Stimulated activated CD4-positive, alpha-beta T cell treated with anti-CD3 and anti-CD28 coated beads, Interleukin-15, amount 100 ng/mL, for 24 hours (primary cell): ENCODE measurements around the gene LRBA.
"Not testable (repeated sequence)": the region's sequence is repeated elsewhere in the genome, so short reads cannot be mapped to it uniquely, and the experiment has no call there.

Experiments
- DNase-seq: peaks from one replicate; pipeline ENCODE4 v3.0.0-alpha.2; 2020

Gene LRBA

GRCh38 chr4:151021637-151022334 is 6.7 kb upstream of the LRBA start:
- no peak for DNase-seq

DNA sequence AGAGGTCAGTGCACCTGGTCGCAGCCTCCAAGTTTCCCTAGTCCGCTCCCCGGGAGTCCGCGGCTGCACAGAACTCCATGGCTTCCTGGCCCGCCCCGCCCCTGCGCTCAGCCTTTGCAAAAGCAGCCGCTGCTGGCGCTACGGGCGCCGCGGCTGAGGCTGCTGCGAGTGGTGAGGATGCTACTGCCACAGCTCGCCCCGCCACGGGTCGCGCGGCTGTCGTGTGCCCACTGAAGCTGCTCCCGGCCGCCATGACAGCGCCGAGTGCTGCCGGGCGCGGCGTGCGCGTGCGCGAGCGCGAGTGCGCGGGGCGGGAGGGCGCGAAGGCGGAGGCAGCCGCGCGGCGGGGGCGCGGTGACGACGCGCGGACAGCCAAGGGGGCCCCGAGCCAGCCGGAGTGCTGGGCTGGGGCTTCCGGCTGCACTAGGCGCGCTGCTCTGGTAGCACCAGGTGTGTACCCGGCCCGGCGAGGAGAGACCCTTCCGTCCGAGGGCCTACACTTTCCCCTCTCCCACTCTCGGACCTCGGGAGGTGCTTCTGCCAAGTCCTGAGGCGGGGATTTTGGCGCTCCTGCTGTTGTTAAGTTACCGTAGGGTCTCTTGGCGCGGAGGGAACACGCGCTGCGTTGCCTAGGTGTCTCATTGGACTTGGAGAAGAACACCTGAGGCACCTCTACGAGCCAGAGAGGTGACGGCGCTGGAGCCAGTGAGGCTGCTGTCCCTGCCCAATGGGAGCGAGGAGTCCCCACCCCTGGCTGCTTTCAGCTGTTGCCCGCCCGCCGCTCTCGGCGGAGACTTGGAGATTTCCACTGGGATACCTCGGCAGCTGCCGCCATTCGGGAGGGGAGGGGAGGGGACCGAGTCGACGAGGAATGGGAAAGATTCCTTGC is 619 bp upstream of the LRBA start:
- peak; percentile 85 for DNase-seq

GRCh38 chr4:151013944-151014343 is 1.1 kb downstream of the LRBA start:
- no peak for DNase-seq

GRCh38 chr4:151013491-151013890 is 1.6 kb downstream of the LRBA start:
- DNase-seq = no peak

DNA sequence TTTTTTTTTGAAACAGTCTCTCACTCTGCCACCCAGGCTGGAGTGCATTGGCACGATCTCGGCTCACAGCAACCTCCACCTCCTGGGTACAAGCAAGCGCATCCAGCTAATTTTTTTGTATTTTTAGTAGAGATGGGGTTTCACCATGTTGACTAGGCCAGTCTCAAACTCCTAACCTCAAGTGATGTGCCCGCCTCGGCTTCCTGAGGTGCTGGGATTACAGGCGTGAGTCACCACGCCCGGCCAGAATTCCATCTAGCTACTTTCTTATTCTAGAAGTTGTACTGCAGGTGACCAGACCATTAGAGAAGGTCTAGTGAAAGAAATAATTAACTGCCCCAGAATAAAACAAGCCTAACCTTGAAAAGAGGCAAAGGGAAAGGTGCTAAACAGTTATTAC is 2.3 kb downstream of the LRBA start:
- DNase-seq = peak; percentile 38

- no peak for DNase-seq
Observed at GRCh38 chr4:151012376-151012775, 2.7 kb downstream of the LRBA start.

DNA sequence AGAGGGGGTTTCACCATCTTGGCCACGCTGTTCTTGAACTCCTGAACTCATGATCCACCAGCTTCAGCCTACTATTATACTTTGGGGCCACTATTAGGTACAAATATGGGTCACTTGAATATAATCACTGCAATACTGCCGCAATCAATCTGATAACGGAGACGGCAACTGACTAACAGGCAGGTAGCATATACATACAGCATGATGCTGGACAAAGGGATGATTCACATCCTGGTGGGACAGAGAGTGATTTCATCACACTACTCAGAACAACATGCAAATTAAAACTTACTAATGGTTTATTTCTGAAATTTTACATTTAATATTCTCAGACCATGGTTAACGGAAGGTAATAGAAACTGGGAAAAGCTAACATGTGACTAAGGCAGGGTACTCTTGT is 10.9 kb downstream of the LRBA start:
- DNase-seq = no peak

- DNase-seq = no peak
Observed at GRCh38 chr4:151000747-151001429, 14.2 kb downstream of the LRBA start.

DNA sequence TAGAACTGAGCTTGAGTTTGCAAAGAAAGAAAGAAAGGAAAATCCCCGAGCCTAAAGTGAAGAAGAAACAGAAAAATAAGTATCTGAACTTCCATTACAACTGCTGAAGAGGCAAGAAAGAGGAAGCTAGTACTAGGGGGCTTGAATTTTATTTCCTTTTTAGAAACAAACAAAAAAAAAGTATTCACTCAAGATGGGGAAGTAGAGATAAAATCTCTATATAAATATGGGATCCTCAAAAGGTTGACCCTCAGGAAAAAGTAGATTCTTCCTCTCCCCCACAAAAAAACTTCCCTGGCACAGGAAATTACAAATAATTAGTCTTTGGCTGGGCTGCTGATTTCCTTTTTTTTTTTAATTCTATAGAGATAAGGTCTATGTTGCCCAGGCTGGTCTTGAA is 16.0 kb downstream of the LRBA start:
- no peak for DNase-seq

- no peak for DNase-seq
Observed at GRCh38 chr4:150997141-150997540, 17.9 kb downstream of the LRBA start.

- DNase-seq = no peak
Observed at GRCh38 chr4:150994721-150995120, 20.4 kb downstream of the LRBA start.

DNA sequence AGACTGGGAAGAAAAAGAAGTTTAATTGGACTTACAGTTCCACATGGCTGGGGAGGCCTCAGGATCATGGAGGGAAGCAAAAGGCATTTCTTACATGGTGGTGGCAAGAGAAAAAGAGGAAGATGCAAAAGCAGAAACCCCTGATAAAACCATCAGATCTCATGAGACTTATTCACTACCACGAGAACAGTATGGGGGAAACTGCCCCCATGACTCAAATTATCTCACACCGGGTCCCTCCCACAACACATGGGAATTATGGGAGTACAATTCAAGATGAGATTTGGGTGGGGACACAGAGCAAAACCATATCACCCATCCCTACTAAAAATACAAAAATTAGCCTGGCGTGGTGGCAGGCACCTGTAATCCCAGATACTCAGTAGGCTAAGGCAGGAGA is 21.5 kb downstream of the LRBA start:
- DNase-seq = not testable (repeated sequence)

DNA sequence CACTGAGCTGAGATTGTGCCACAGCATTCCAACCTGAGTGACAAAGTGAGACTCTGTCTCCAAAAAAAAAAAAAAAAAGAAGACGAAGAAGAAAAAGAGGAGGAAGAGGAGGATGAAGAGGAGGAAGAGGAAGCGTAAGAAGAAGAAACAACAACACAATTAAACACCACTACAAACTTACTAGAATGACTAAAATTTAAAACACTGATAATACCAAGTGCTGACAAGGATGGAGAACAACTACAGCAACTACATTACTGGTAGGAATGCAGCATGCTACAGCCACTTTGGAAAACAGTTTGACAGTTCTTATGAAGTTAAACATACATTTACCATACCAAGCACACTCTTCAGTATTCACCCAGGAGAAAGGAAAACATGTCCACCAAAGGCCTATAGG is 24.1 kb downstream of the LRBA start:
- no peak for DNase-seq

DNA sequence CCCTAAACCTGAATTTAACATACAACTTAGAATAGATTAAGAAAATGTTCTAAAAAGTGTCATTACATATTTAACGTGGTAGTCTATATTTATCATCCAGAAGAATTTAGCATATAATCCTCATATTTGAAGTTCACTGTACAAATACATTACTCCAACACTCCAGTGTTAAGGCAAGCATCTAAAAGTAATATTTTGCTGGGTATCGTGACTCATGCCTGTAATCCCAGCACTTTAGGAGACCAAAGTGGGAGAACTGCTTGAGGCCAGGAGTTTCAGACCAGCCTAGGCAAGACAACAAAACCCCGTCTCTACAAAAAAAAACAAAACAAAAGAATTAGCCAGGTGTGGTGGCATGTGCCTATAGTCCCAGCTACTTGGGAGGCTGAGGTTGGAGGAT is 24.8 kb downstream of the LRBA start:
- no peak for DNase-seq

DNA sequence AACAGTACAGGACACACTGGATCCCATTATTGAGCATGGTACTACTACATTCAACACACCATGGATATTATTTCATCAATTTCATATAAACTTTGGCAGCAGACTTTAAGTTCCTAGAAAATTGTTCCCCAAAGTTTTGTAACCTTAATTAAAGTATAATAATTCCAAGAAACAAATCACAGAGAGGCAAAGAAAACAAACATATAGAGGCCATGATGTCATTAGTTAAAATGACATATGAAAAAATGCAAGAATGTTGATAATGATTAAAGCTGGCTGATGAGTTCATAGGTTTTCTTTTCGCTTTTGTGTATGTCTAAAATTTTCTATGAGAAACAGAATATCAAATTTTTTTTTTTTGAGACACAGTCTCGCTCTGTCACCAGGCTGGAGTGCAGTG is 26.8 kb downstream of the LRBA start:
- DNase-seq = no peak

DNA sequence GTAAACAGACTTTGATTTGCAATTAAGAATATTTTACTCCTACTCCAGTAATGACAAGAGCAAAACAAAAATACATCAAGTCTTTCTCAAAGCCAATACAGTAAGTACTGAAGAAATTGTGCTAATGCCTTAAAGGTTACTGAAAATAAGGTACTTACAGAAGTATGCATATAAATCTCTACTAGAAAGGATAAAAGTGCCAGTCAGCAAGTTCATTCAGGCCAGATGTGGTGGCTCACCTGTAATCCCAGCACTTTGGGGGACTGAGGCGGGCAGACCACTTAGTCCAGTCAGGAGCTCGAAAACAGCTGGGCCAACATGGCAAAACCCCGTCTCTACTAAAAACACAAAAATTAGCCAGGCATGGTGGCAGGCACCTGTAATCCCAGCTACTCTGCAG is 27.9 kb downstream of the LRBA start:
- DNase-seq = no peak

DNA sequence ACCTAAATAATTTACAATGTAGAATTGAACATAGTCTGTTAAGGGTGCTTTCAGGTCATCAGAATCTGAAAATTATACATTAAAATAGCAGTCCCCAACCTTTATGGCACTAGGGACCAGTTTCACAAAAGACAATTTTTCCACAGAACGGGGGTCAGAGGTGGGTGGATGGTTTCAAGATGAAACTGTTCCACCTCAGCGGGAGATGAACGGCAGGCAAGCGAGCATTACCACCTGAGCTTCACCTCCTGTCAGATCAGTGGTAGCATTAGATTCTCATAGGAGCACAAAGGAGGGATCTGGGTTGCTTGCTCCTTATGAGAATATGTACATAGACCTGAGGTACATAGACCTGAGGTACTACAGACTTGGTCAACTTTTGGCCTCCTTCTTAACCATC is 29.0 kb downstream of the LRBA start:
- peak; percentile 71 for DNase-seq

DNA sequence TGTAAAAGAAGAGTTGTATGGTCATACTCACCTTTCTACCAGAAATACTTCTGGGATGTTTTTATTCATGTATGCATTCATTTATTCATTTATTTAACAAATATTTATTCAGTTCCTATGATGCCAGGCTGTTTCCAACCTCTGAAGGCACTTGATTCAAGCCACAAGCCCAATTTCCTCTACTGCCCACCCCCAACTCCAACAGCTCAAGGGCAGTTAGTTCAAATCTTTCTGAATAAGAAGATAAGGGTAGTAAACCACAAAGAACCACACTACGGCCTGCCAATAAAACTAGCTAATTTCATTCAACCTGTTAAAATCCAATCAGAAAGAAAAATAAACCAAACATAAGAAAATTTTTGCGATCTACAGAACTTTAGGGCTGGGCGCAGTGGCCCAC is 31.2 kb downstream of the LRBA start:
- no peak for DNase-seq

DNA sequence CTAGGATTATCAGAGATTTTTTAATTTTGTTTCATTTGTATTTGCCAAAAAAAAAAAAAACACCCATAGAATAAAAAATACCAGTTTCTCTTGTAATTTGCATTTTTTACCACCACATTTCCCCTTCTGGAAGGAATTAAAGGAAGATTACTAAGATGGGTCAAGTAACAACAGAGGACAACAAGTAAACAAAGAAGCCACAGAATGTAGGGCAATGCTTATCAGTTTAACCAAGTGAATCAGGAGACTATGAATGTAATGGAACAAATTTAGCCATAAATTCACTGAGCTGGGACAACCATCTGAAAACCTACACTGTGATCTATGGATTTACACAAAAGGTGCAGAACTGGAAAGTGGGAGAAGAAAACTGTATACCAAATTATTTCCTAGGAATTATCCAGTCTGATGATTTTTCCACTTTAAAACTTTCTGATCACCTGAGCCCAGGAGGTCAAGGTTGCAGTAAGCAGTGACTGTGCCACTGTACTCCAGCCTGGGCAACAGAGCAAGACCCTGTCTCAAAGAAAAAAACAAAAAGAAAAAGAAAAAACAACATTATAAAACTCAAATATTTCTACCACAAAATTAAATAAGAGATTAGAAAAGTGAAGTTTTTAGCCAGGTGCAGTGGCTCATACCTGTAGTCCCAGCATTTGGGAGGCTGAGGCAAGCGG is 32.4 kb downstream of the LRBA start:
- no peak for DNase-seq

DNA sequence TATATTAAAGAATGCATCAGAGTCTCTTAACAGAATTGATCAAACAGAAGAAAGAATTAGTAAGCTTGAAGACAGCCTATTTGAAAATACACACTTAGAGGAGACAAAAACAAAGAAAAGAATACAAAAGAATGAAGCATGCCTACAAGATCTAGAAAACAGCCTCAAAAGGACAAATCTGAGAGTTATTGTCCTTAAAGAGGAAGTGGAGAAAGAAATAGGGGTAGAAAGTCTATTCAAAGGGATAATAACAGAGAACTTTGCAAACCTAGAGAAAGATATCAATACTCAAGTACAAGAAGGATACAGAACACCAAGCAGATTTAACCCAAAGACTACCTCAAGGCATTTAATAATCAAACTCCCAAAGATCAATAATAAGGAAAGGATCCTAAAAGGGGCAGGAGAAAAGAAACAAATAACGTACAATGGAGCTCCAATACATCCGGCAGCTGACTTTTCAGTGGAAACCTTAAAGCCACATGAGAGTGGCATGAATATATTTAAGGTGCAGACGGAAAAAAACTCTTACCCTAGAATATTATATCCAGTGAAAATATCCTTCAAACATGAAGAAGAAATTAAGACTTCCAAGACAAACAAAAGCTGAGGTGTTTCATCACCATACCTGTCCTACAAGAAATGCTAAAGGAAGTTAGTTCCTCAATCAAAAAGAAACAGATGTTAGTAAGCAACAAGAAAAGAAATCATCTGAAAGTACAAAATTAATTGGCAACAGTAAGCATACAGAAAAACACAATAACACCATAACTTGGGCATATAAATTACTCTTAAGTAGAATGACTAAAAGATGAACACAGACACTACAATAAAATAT is 36.1 kb downstream of the LRBA start:
- no peak for DNase-seq

DNA sequence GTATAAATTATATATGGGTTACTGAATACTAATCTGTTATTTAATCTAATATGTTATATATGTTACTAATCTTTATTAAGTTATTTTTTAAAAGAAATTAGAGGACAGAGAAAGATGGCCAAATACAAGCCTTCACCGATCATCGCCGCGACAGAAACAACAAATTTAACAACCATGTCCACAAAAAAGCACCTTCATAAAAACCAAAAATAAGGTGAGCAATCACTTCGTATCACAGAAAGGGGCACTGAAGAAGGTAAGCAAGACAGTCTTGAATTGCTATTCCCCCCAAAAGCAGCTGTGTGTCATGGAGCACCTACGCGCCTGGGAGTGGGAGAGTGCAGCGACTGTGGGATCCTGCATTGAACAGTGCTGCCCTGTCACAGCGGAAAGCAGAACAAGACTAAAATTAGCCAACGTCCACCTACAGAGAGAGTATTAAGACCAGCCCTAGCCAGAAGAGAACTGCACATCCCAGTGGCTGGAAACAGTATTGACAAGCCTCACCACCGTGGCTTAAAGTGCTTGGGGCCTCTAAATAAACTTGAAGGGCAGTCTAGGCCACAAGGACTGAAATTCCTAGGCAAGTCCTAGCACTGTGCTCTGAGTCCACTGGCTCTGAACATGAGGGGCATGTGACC is 38.5 kb downstream of the LRBA start:
- DNase-seq = no peak

GRCh38 chr4:150974750-150975149 is 40.3 kb downstream of the LRBA start:
- DNase-seq = no peak
